ENCODE results near the gene FLAD1.
A peak's percentile ranks its signal among the peaks of the same experiment; 100 is the strongest.
"Not testable (repeated sequence)": the region's sequence is repeated elsewhere in the genome, so short reads cannot be mapped to it uniquely, and the experiment has no call there.

FLAD1 gene

GRCh38 chr1:154995301-154995983, 12.3 kb downstream of the FLAD1 start:
- peak; percentile 58 for TF ChIP-seq CTCF (IDR thresholded peaks at IDR 0.05; ENCODE audit: low read depth, low read length, missing control alignments)
- H3K4me3 ChIP-seq (ENCODE audit: low read depth, low read length); in situ Hi-C loops (cut with HindIII; ENCODE audit: low sequenced_read_pairs): not testable (repeated sequence)
- peak; percentile 60 for DNase-seq (ENCODE audit: low read depth)

DNA sequence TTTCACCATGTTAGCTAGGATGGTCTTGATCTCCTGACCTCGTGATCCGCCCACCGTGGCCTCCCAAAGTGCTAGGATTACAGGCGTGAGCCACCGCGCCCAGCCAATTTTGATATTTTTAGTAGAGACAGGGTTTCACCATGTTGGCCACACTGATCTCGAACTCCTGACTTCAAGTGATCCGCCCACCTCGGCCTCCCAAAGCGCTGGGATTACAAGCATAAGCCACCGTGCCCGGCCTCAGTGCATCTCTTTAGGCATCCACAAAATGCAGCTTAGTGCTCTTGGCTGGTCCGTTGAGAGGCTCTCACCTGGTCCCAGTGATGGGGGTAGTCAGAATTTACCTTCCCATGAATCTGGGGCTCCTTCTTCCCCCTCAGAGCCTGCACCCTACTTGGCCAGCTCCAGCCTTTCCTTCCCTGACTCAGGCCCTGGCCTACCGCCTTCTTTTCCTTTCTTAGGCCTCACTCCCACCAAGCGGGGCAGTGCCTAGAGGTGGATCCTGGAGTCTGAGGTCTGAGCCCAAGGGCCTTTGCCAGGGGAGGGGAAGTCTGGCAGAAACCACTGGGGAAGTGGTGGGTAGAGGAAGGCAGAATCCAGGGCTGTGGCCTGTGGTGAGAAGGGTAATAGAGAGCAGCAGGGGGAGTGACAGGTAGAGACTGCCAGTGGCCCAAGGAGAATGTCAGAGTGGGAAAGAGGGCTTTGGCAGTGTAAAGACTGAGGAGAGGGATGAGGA, 14.0 kb downstream of the FLAD1 start:
- no peak for DNase-seq (ENCODE audit: low read depth)
- H3K4me3 ChIP-seq (ENCODE audit: low read depth, low read length): no peak overlapping the region
- TF ChIP-seq CTCF (IDR thresholded peaks at IDR 0.05; ENCODE audit: low read depth, low read length, missing control alignments): no peak
- in situ Hi-C loops (cut with HindIII; ENCODE audit: low sequenced_read_pairs): no loop called here

- H3K4me3 ChIP-seq (ENCODE audit: low read depth, low read length): no peak overlapping the region
- in situ Hi-C loops (cut with HindIII; ENCODE audit: low sequenced_read_pairs): no loop called here
- DNase-seq (ENCODE audit: low read depth): no peak
- TF ChIP-seq CTCF (IDR thresholded peaks at IDR 0.05; ENCODE audit: low read depth, low read length, missing control alignments): peak; percentile 2
Observed at GRCh38 chr1:154998201-154998780, 15.1 kb downstream of the FLAD1 start.

DNA sequence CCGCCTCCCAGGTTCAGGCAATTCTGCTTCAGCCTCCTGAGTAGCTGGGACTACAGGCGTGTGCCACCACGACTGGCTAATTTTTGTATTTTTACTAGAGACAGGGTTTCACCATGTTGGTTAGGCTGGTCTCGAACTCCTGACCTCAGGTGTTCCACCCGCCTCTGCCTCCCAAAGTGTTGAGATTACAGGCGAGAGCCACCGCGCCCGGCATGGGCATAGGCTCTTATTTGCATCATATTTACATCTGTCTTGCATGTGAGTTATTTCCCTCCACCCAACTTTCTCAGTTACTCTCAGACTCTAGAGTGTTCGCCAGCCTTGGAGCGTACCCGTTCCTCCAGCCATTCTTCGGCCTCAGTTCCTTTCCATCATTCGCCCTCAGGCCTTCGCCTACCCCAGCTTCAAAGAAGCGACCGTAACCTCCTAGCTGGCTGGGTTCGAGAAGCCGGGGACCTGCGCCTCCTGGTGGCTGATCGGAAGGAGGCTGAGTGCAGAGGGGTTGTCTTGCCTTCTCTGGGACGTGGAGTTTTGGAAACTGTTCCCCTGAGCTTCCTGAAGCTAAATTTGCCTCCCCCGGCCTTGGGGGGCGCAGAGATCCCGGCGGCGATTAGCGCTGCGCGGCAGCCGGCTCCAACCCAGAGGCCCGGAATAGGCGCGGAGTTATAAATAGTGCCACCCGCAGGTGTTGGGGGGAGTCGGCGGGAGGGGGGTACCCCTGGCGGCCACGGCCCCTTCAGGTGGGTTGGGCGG, 15.8 kb downstream of the FLAD1 start:
- peak overlapping the region; percentile 82 for H3K4me3 ChIP-seq (ENCODE audit: low read depth, low read length)
- DNase-seq (ENCODE audit: low read depth): peak; percentile 33
- in situ Hi-C loops (cut with HindIII; ENCODE audit: low sequenced_read_pairs): no loop called here
- peak; percentile 95 for TF ChIP-seq CTCF (IDR thresholded peaks at IDR 0.05; ENCODE audit: low read depth, low read length, missing control alignments)

DNA sequence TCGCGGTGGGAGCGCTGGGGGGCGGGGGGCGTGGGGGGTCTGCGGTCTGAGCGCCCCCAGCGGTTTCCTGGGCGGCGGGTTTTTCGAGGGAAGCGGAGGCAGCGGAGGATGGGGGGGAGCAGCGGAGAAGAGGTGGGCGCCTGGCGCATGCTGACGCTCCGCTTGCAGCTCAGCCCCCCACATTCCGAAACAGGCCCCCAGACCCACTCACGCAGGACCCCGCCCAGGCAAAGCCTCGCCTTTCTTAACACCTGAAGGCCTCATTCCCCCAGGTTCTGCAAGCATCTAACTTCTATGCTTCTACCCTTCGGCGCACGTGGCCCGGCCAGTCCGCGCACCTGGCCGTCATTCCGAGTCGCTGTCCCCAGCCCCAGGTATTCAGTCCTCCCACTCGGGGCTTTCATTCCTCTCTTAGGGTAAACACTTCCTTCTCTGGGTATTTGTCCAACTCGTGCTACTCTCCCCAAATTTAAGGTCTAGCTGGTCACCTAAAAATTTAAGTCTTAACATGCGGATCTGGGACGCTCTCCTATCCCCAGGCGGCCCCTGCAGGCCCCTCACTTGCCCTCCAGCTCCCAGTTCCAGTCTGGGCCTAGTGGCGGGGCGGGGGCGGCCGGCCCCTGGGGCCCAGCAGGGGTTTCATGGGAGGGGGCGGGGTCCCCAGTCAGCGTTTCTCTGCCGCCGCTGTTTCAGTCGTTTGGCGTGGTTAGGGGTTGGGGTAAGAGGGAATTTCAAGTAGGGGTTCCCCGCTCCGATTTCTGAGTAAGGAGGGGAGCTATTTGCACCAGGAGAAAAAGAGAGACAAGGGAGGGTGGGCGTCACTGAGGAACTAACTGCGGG, 16.6 kb downstream of the FLAD1 start:
- in situ Hi-C loops (cut with HindIII; ENCODE audit: low sequenced_read_pairs): no loop called here
- H3K4me3 ChIP-seq (ENCODE audit: low read depth, low read length): peak overlapping the region; percentile 82
- no peak for TF ChIP-seq CTCF (IDR thresholded peaks at IDR 0.05; ENCODE audit: low read depth, low read length, missing control alignments)
- DNase-seq (ENCODE audit: low read depth): no peak

DNA sequence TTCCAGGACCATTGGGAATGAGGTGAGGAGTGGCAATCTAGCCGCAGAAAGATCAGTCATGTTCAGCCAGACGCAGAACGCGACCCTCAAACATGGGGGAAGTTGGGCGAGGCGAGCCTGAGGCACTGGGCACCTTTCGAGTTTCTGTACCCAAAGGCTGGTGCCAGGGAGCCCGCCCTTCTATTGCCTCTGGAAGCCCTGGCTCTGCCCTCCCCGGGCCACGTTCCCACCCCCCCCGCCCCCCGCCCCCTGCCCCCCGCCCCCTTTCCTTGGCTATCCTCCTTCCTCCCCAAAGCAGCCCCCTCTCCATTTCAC, 17.2 kb downstream of the FLAD1 start:
- H3K4me3 ChIP-seq (ENCODE audit: low read depth, low read length): peak overlapping the region; percentile 82
- in situ Hi-C loops (cut with HindIII; ENCODE audit: low sequenced_read_pairs): no loop called here
- no peak for DNase-seq (ENCODE audit: low read depth)
- TF ChIP-seq CTCF (IDR thresholded peaks at IDR 0.05; ENCODE audit: low read depth, low read length, missing control alignments): no peak

Measured in astrocyte of the cerebellum (primary cell).